Heart right ventricle (tissue), 16 donors: ENCODE data around the gene TRMT1. TPM values are rescaled to one million over a fixed set of nuclear protein-coding genes. Genes with fewer than 3 reads are reported as not detected.

ENCODE experiments used
- ATAC-seq, 8 donors: fragments of 200-7000 bp; cut with Tn5 transposase; one replicate each; pipeline ENCODE4 v1.9.1; 2020; ENCODE audit warnings: mild to moderate bottlenecking in 8 of 8, moderate library complexity in 8 of 8, moderate number of reproducible peaks in 1 of 8
- DNase-seq, 2 donors: peaks; one replicate each; pipeline ENCODE4 v3.0.0-alpha.2; 2020
- H3K27ac ChIP-seq, 10 donors: fragments of 200-600 bp; sonication (generic) in 2 of 10; one replicate each; pipeline versions ENCODE4 v1.5.0 to v1.8.0; 2020 to 2022; ENCODE audit warnings: mild to moderate bottlenecking in 3 of 10
- H3K27me3 ChIP-seq, 7 donors: fragments of 200-600 bp; one replicate each; pipeline ENCODE4 v1.8.0; 2021 to 2022; ENCODE audit warnings: mild to moderate bottlenecking in 2 of 7
- H3K36me3 ChIP-seq, 9 donors: fragments of 200-600 bp; sonication (generic) in 1 of 9; one replicate each; pipeline versions ENCODE4 v1.5.0 to v1.8.0; 2020 to 2022; ENCODE audit warnings: mild to moderate bottlenecking in 2 of 9
- H3K4me1 ChIP-seq, 9 donors: fragments of 200-600 bp; sonication (generic) in 1 of 9; one replicate each; pipeline versions ENCODE4 v1.5.0 to v1.8.0; 2020 to 2022; ENCODE audit warnings: mild to moderate bottlenecking in 4 of 9
- H3K4me3 ChIP-seq, 10 donors: fragments of 200-600 bp; sonication (generic) in 2 of 10; one replicate each; pipeline versions ENCODE4 v1.5.0 to v1.8.0; 2020 to 2022; ENCODE audit warnings: mild to moderate bottlenecking in 7 of 10, moderate library complexity in 2 of 10
- H3K9me3 ChIP-seq, 11 donors: fragments of 200-600 bp in 10 of 11; sonication (generic) in 2 of 11; one replicate each; pipeline versions ENCODE4 v1.5.0 to v1.8.0; 2013 to 2022; ENCODE audit warnings: mild to moderate bottlenecking in 2 of 11, control low read depth in 1 of 11, moderate library complexity in 1 of 11
- WGBS, 2 donors: extraction: QIAGEN DNeasy Blood & Tissue Kit; methylation state at CpG; one replicate each; pipeline ENCODE4 v1.1.7; 2013; ENCODE audit warnings: inconsistent platforms in 1 of 2; 5-methylcytosine and 5-hydroxymethylcytosine counted together
- intact Hi-C, 10 donors: fragments of 100-400 bp; cut with DNase I; formaldehyde crosslinking; loops; one replicate each; pipeline versions ENCODE4 v1.11.1 to v1.14.2; 2022
- polyA plus RNA-seq, 2 donors: library from polyadenylated mRNA; stranded (reverse); fragments of 200-250 nt; gene quantifications; one replicate each; pipeline ENCODE4 v1.2.3, GENCODE V29; 2013
- total RNA-seq, 10 donors: library from RNA; stranded (reverse); fragmentation: NEBNext Ultra II Directional in 3 of 10; extraction: Animal tissue kit (Norgen Biotek cat#: 25700) in 3 of 10; gene quantifications; one replicate each; pipeline versions ENCODE4 v1.2.1 to v1.2.4, GENCODE V29; 2021 to 2023
- TF ChIP-seq, protein P1 (sequence below), 9 donors: fragments of 200-600 bp; sonication (generic) in 2 of 9; IDR thresholded peaks; one replicate each; pipeline versions ENCODE4 v1.5.0 to v1.8.0; 2021 to 2022; ENCODE audit warnings: antibody characterized with exemption in 9 of 9, mild to moderate bottlenecking in 5 of 9, moderate library complexity in 1 of 9
- donor health status: Arrhythmogenic right ventricular cardiomyopathy.
- donor health status: ischemic (EF 13 %, LVEDD 7.1; RV severe dilation, severe dysfunction).
- donor health status: healthy with polysubstance abuse.
- donor health status: DM: no; HTN: yes; CAD: no.
- donor health status: DM: no; HTN: no; CAD: no.
- donor health status: ischemic (EF 25% LVEDD 6.9; RV normal size, moderate dysfunction).
- donor health status: ischemic (EF 25% LVEDD 5.7; RV mildly dilated, moderate dysfunction).
- donor health status: healthy.
- donor health status: DM: yes; HTN: yes; CAD: no.
- donor health status: Ischemic cardiomyopathy.
- donor health status: ischemic (EF 35%, LVEDD 5.7; RV mildly dilated, moderate dysfunction).
- donor health status: nonischemic (EF 11% LVEDD 7.7; RV severe dilation, severe dysfunction).
- donor health status: DM: yes; HTN: yes; CAD: no.
- donor health status: PGD.
- donor health status: ischemic (EF 29% LVEDD 5.4; RV normal size, mild dysfunction).
- donor health status: nonischemic (EF 23%, LVEDD 6.1; RV moderate dilation, normal function).

TRMT1 gene
- total and polyA plus RNA-seq, 12 donors = 10.5 to 54.0 (median 14.8) TPM

- Histone ChIP-seq H3K9me3 (no peaks in the 10 kb centered on the region), H3K36me3 (peaks cover 0 to 27% (median 0%) of the 10 kb centered on the region in 9 donors), H3K27me3 (no peaks in the 10 kb centered on the region), H3K4me3 (peak overlapping the region; percentile 21 to 65 (median 47)), H3K4me1 (peaks cover 30 to 97% (median 91%) of the 10 kb centered on the region in 9 donors), H3K27ac (peak overlapping the region; percentile 83 to 96 (median 94))
- WGBS, 2 donors = 25 to 32% methylated on average over 77 of the region's 77 CpGs
- TF ChIP-seq, protein P1, sequence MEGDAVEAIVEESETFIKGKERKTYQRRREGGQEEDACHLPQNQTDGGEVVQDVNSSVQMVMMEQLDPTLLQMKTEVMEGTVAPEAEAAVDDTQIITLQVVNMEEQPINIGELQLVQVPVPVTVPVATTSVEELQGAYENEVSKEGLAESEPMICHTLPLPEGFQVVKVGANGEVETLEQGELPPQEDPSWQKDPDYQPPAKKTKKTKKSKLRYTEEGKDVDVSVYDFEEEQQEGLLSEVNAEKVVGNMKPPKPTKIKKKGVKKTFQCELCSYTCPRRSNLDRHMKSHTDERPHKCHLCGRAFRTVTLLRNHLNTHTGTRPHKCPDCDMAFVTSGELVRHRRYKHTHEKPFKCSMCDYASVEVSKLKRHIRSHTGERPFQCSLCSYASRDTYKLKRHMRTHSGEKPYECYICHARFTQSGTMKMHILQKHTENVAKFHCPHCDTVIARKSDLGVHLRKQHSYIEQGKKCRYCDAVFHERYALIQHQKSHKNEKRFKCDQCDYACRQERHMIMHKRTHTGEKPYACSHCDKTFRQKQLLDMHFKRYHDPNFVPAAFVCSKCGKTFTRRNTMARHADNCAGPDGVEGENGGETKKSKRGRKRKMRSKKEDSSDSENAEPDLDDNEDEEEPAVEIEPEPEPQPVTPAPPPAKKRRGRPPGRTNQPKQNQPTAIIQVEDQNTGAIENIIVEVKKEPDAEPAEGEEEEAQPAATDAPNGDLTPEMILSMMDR (IDR thresholded peaks at IDR 0.05) = peak in 1 of 9 donors; percentile 9
- DNase-seq = peak; percentile 81 to 82
- intact Hi-C loops = loop anchor here in 1 of 10 donors (2.0 kb wide), 1 partner anchor 125 kb away; no protein-coding TSS in a partner anchor
- ATAC-seq = peak in 6 of 8 donors; percentile 4 to 41 (median 26)
Observed at GRCh38 chr19:13099073-13099999, 17.2 kb downstream of the TRMT1 start.

- peaks cover 35 to 97% (median 93%) of the 10 kb centered on the region in 9 donors for H3K4me1 ChIP-seq
- no peaks in the 10 kb centered on the region for H3K27me3 ChIP-seq
- TF ChIP-seq, protein P1 (IDR thresholded peaks at IDR 0.05) = no peak
- peak in 1 of 2 donors; percentile 36 for DNase-seq
- peak in 4 of 8 donors; percentile 0 to 5 (median 2) for ATAC-seq
- peak overlapping the region; percentile 21 to 65 (median 47) for H3K4me3 ChIP-seq
- intact Hi-C loops = loop anchor here in 1 of 10 donors (2.0 kb wide), 1 partner anchor 124 kb away; no protein-coding TSS in a partner anchor
- H3K36me3 ChIP-seq = peaks cover 0 to 27% (median 0%) of the 10 kb centered on the region in 9 donors
- H3K27ac ChIP-seq = peak overlapping the region; percentile 83 to 96 (median 94)
- 8 to 15% methylated on average over 53 to 58 of the region's 58 CpGs for WGBS, 2 donors
- no peaks in the 10 kb centered on the region for H3K9me3 ChIP-seq
Observed at GRCh38 chr19:13098277-13099072, 18.1 kb downstream of the TRMT1 start.

GRCh38 chr19:13097463-13098258 lies 18.9 kb downstream of the TRMT1 start:
- ATAC-seq (peak in 3 of 8 donors; percentile 1 to 6 (median 2)), DNase-seq (peak in 1 of 2 donors; percentile 66)
- Histone ChIP-seq H3K27ac (peak overlapping the region; percentile 52 to 96 (median 93)), H3K36me3 (peaks cover 0 to 27% (median 0%) of the 10 kb centered on the region in 9 donors), H3K27me3 (no peaks in the 10 kb centered on the region), H3K4me1 (peaks cover 27 to 97% (median 91%) of the 10 kb centered on the region in 9 donors), H3K9me3 (no peaks in the 10 kb centered on the region), H3K4me3 (peak overlapping the region; percentile 21 to 65 (median 47))
- intact Hi-C loops = loop anchor here in 1 of 10 donors (2.0 kb wide), 1 partner anchor 123 kb away; no protein-coding TSS in a partner anchor
- TF ChIP-seq, protein P1 (IDR thresholded peaks at IDR 0.05) = no peak
- 6 to 7% methylated on average over 62 to 68 of the region's 69 CpGs for WGBS, 2 donors
